CD14-positive monocyte (primary cell): Measurements from ENCODE around the gene METTL25. TPM values are rescaled to one million over a fixed set of nuclear protein-coding genes. Genes with fewer than 3 reads are reported as not detected.

Experiments used
- DNase-seq, 3 donors: peaks; one replicate each; pipeline ENCODE4 v3.0.0-alpha.2; 2011 to 2022
- H2AFZ ChIP-seq: 2 replicates; pipeline ENCODE4 v1.6.0; 2012; ENCODE audit warnings: mild to moderate bottlenecking, low read depth, low read length, inconsistent platforms; ENCODE audit not compliant: insufficient read depth, poor library complexity, severe bottlenecking
- H3K27ac ChIP-seq, 2 donors: 1 replicate in 1 of 2; 2 replicates in 1 of 2; pipeline ENCODE4 v1.5.1; 2012 to 2013; ENCODE audit warnings: low read length in 2 of 2, control low read depth in 1 of 2, inconsistent platforms in 1 of 2, low read depth in 1 of 2, mild to moderate bottlenecking in 1 of 2
- H3K27me3 ChIP-seq, 2 donors: one replicate each; pipeline versions ENCODE4 v1.6.0 to v1.6.1; 2011 to 2013; ENCODE audit warnings: low read length in 2 of 2; ENCODE audit not compliant: control insufficient read depth in 2 of 2, insufficient read depth in 2 of 2
- H3K36me3 ChIP-seq, 2 donors: replicated peaks in 1 of 2; 1 replicate in 1 of 2; 2 replicates in 1 of 2; pipeline versions ENCODE4 v1.5.1 to v1.6.1; 2012 to 2013; ENCODE audit warnings: low read length in 2 of 2, control low read depth in 1 of 2, inconsistent platforms in 1 of 2, mild to moderate bottlenecking in 1 of 2; ENCODE audit not compliant: insufficient read depth in 2 of 2, control insufficient read depth in 1 of 2
- H3K4me1 ChIP-seq, 2 donors: 1 replicate in 1 of 2; 2 replicates in 1 of 2; pipeline versions ENCODE4 v1.5.1 to v1.6.1; 2012 to 2013; ENCODE audit warnings: low read length in 2 of 2, control low read depth in 1 of 2, inconsistent platforms in 1 of 2, mild to moderate bottlenecking in 1 of 2, moderate library complexity in 1 of 2; ENCODE audit not compliant: insufficient read depth in 2 of 2, control insufficient read depth in 1 of 2
- H3K4me2 ChIP-seq: replicated peaks from 2 replicates; pipeline ENCODE3; 2012; ENCODE audit warnings: low read length, moderate library complexity, mild to moderate bottlenecking; ENCODE audit not compliant: poor library complexity, severe bottlenecking; ENCODE audit errors: extremely low read depth
- H3K4me3 ChIP-seq, 3 experiments: fragments of 200-600 bp in 1 of 3; sonication (generic) in 1 of 3; replicated peaks in 1 of 3; 1 replicate in 2 of 3; 2 replicates in 1 of 3; pipeline ENCODE4 v1.5.1; 2011 to 2013; ENCODE audit warnings: low read length in 3 of 3, mild to moderate bottlenecking in 3 of 3, control low read depth in 2 of 3, low read depth in 2 of 3, inconsistent platforms in 1 of 3, moderate library complexity in 1 of 3
- H3K79me2 ChIP-seq: 2 replicates; pipeline ENCODE4 v1.6.0; 2012; ENCODE audit warnings: mild to moderate bottlenecking, control low read depth, inconsistent platforms, low read length, moderate library complexity; ENCODE audit not compliant: insufficient read depth
- H3K9ac ChIP-seq: 2 replicates; pipeline ENCODE4 v1.6.0; 2017; ENCODE audit warnings: low read length, mild to moderate bottlenecking; ENCODE audit not compliant: insufficient read depth, poor library complexity, severe bottlenecking
- H3K9me3 ChIP-seq, 2 donors: replicated peaks in 1 of 2; 1 replicate in 1 of 2; 2 replicates in 1 of 2; pipeline versions ENCODE4 v1.5.1 to v1.6.1; 2012 to 2013; ENCODE audit warnings: low read length in 2 of 2, control low read depth in 1 of 2; ENCODE audit not compliant: control insufficient read depth in 1 of 2, insufficient read depth in 1 of 2
- H4K20me1 ChIP-seq: 2 replicates; pipeline ENCODE4 v1.6.0; 2012; ENCODE audit warnings: mild to moderate bottlenecking, low read length, control low read depth, moderate library complexity; ENCODE audit not compliant: insufficient read depth
- H3K27ac Mint-ChIP-seq, 7 donors: one replicate each; pipeline ENCODE4 v1.8.0; 2020; ENCODE audit warnings: mild to moderate bottlenecking in 7 of 7, mixed read lengths in 7 of 7, moderate library complexity in 6 of 7, inconsistent platforms in 2 of 7
- H3K27me3 Mint-ChIP-seq, 3 donors: one replicate each; pipeline ENCODE4 v1.8.0; 2021 to 2022; ENCODE audit warnings: low read depth in 3 of 3, mild to moderate bottlenecking in 3 of 3, mixed read lengths in 3 of 3, moderate library complexity in 3 of 3, inconsistent platforms in 1 of 3
- H3K36me3 Mint-ChIP-seq, 2 donors: one replicate each; pipeline ENCODE4 v1.8.0; 2020; ENCODE audit warnings: mixed read lengths in 2 of 2, inconsistent platforms in 1 of 2, mild to moderate bottlenecking in 1 of 2
- H3K4me1 Mint-ChIP-seq: one replicate; pipeline ENCODE4 v1.8.0; 2020; ENCODE audit warnings: mild to moderate bottlenecking, mixed read lengths
- H3K4me3 Mint-ChIP-seq, 2 donors: one replicate each; pipeline ENCODE4 v1.8.0; 2020; ENCODE audit warnings: mild to moderate bottlenecking in 2 of 2, mixed read lengths in 2 of 2, moderate library complexity in 1 of 2
- H3K9me3 Mint-ChIP-seq, 7 donors: one replicate each; pipeline ENCODE4 v1.8.0; 2020 to 2022; ENCODE audit warnings: mixed read lengths in 7 of 7, mild to moderate bottlenecking in 6 of 7, moderate library complexity in 6 of 7, inconsistent platforms in 2 of 7
- CTCF ChIP-seq: fragments of 200-600 bp; IDR thresholded peaks from one replicate; pipeline ENCODE4 v1.8.0; 2022; ENCODE audit warnings: antibody characterized with exemption, mild to moderate bottlenecking
- WGBS: methylation state at CpG from one replicate; pipeline ENCODE4 v1.1.5; 2013; ENCODE audit warnings: missing lambda C conversion rate; ENCODE audit not compliant: insufficient coverage; 5-methylcytosine and 5-hydroxymethylcytosine counted together
- intact Hi-C, 2 donors: fragments of 100-400 bp; cut with micrococcal nuclease; formaldehyde crosslinking; loops; one replicate each; pipeline versions ENCODE4 v1.15.0 to v1.15.1; 2023
- polyA plus RNA-seq, 3 donors: library from polyadenylated mRNA; depleted of rRNA in 1 of 3; unstranded in 2 of 3; stranded (reverse) in 1 of 3; fragments of 300-500 nt in 2 of 3; fragments of >200 nt in 1 of 3; fragmentation: Illumina TruSeq in 2 of 3; gene quantifications; 1 replicate in 2 of 3; 2 replicates in 1 of 3; pipeline ENCODE4 v1.2.3, GENCODE V29; 2012 to 2021

METTL25 gene
- polyA plus RNA-seq, 3 donors = 7.0 to 12.2 (median 8.1) TPM

GRCh38 chr12:82517808-82518207 is 159.5 kb downstream of the METTL25 start:
- DNase-seq = no peak
- Histone ChIP-seq H3K9me3 (no peaks in the 10 kb centered on the region), H3K4me1 (no peaks in the 10 kb centered on the region), H4K20me1 (no peaks in the 10 kb centered on the region), H3K9ac (no peak overlapping the region), H3K4me2 (no peak overlapping the region), H3K27me3 (no peaks in the 10 kb centered on the region), H3K36me3 (no peaks in the 10 kb centered on the region), H2AFZ (no peak overlapping the region), H3K27ac (no peak overlapping the region), H3K4me3 (no peak overlapping the region), H3K79me2 (no peaks in the 10 kb centered on the region)
- intact Hi-C loops = no loop called here
- Mint-ChIP-seq H3K4me3 (no peak overlapping the region), H3K27me3 (peaks cover 1 to 3% (median 3%) of the 10 kb centered on the region in 3 donors), H3K27ac (no peak overlapping the region), H3K9me3 (no peaks in the 10 kb centered on the region), H3K4me1 (no peaks in the 10 kb centered on the region), H3K36me3 (no peaks in the 10 kb centered on the region)
- TF ChIP-seq CTCF = no peak
- WGBS = 92% methylated on average over 5 of the region's 5 CpGs

- Histone ChIP-seq H3K79me2 (no peaks in the 10 kb centered on the region), H3K9me3 (no peaks in the 10 kb centered on the region), H3K4me2 (no peak overlapping the region), H3K36me3 (no peaks in the 10 kb centered on the region), H4K20me1 (no peaks in the 10 kb centered on the region), H3K27me3 (no peaks in the 10 kb centered on the region), H3K27ac (no peak overlapping the region), H3K4me1 (no peaks in the 10 kb centered on the region), H3K4me3 (no peak overlapping the region), H2AFZ (no peak overlapping the region), H3K9ac (no peak overlapping the region)
- Mint-ChIP-seq H3K9me3 (no peaks in the 10 kb centered on the region), H3K27me3 (peaks cover 0 to 3% (median 3%) of the 10 kb centered on the region in 3 donors), H3K36me3 (no peaks in the 10 kb centered on the region), H3K27ac (no peak overlapping the region), H3K4me1 (no peaks in the 10 kb centered on the region), H3K4me3 (no peak overlapping the region)
- intact Hi-C loops = no loop called here
- no peak for DNase-seq
- no peak for TF ChIP-seq CTCF
Observed at GRCh38 chr12:82519510-82519909, 161.2 kb downstream of the METTL25 start.
